AG09309 (cell line): ENCODE results near the gene TTC7B.
A peak's percentile ranks its signal among the peaks of the same experiment; 100 is the strongest.

Source experiments
- DNase-seq: peaks from one replicate; pipeline ENCODE4 v3.0.0-alpha.2; 2010; ENCODE audit warnings: low read depth
- H3K4me3 ChIP-seq: 2 replicates; pipeline ENCODE4 v1.5.1; 2011; ENCODE audit warnings: mild to moderate bottlenecking, low read depth, low read length, moderate library complexity; ENCODE audit not compliant: control insufficient read depth
- TF ChIP-seq, protein P1 (sequence below): IDR thresholded peaks from 2 replicates; pipeline ENCODE4 v1.5.1; 2011; ENCODE audit warnings: mild to moderate bottlenecking, low read depth, low read length, inconsistent platforms; ENCODE audit not compliant: insufficient read depth, control insufficient read depth; ENCODE audit errors: missing control alignments

TTC7B gene

GRCh38 chr14:90600619-90601018 is 215.6 kb downstream of the TTC7B start:
- TF ChIP-seq, protein P1, sequence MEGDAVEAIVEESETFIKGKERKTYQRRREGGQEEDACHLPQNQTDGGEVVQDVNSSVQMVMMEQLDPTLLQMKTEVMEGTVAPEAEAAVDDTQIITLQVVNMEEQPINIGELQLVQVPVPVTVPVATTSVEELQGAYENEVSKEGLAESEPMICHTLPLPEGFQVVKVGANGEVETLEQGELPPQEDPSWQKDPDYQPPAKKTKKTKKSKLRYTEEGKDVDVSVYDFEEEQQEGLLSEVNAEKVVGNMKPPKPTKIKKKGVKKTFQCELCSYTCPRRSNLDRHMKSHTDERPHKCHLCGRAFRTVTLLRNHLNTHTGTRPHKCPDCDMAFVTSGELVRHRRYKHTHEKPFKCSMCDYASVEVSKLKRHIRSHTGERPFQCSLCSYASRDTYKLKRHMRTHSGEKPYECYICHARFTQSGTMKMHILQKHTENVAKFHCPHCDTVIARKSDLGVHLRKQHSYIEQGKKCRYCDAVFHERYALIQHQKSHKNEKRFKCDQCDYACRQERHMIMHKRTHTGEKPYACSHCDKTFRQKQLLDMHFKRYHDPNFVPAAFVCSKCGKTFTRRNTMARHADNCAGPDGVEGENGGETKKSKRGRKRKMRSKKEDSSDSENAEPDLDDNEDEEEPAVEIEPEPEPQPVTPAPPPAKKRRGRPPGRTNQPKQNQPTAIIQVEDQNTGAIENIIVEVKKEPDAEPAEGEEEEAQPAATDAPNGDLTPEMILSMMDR, result no peak
- DNase-seq, result no peak
- no peak overlapping the region for H3K4me3 ChIP-seq

- DNase-seq, result no peak
Observed at GRCh38 chr14:90599748-90600507, 216.3 kb downstream of the TTC7B start.

GRCh38 chr14:90599339-90599738 is 216.9 kb downstream of the TTC7B start:
- TF ChIP-seq, protein P1, result no peak
- DNase-seq, result no peak
- H3K4me3 ChIP-seq, result no peak overlapping the region

More at GRCh38 chr14:90599748-90600507, 216.3 kb downstream of the TTC7B start:
- no peak overlapping the region for H3K4me3 ChIP-seq
- TF ChIP-seq, protein P1, result peak; percentile 25

DNA sequence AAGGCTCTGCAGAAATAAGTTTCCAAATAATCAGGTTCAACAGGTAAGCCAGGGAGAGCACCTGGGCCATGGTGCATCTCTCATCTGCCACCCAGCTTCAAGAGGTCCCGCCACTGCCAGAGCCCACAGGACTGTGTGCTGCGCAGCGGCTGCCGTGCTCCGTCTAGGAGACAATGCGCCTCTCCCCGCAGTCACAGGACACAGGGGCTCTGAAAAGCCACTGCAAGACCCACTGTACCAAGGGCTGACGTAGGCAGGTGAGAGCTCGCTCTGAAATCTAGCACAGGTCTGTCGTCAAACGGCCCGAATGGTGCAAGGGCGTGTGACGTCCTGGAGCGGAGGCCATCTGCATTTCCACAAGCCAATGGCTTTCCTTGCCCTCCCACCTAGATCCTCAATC is 218.3 kb downstream of the TTC7B start:
- TF ChIP-seq, protein P1, result no peak
- no peak overlapping the region for H3K4me3 ChIP-seq

GRCh38 chr14:90596733-90597132 is 219.5 kb downstream of the TTC7B start:
- no peak for DNase-seq
- TF ChIP-seq, protein P1, result no peak
- H3K4me3 ChIP-seq, result no peak overlapping the region

More for the DNA sequence above, 218.3 kb downstream of the TTC7B start:
- DNase-seq, result no peak

DNA sequence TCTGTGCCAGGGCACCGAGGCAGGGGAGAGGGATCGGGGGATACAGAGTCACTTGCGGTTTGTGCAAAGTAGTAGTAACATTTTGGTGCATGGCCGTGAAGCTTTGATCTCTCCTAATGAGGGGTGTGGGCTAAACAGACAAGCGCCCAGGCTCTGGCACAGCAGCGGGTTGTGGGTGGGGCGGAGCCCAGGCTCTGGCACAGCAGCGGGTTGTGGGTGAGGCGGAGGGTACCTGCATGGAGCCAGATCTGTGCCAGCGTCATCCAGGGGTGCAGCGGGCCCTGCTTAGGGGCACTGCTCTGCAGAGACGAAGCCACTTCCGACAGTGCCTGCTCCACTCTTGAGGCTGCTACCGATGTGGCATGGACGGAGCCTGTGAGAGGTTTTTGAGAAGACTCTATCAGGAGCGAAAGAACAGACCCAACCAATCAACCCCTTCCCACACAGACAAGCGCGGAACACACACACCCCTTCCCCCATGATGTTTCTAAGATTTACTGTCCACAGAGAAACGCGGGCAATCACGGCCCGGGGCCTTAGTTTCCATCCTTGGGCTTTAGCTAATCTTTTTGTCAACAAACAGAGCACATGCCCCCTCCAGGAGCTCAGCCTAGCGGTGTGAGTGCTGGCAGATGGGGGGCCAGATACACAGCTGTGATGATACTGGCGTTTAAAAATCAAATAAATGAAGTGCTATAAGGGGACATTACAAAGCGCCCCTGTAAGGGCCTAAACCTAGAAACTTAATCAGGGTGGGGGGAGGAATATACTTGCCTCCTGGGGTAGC is 222.8 kb downstream of the TTC7B start:
- TF ChIP-seq, protein P1, result no peak
- no peak for DNase-seq
- no peak overlapping the region for H3K4me3 ChIP-seq
